GM19455 (cell line): ENCODE data around the gene ZNF556.
"Not testable (repeated sequence)": the region's sequence is repeated elsewhere in the genome, so short reads cannot be mapped to it uniquely, and the experiment has no call there.

Experiments
- ATAC-seq: cut with Tn5 transposase; IDR thresholded peaks from one replicate; pipeline ENCODE4 v1.9.1; 2021; ENCODE audit not compliant: unreplicated experiment

Gene ZNF556

GRCh38 chr19:2853015-2853606 is 14.0 kb upstream of the ZNF556 start:
- ATAC-seq, result no peak

GRCh38 chr19:2854849-2855248 is 12.3 kb upstream of the ZNF556 start:
- ATAC-seq, result no peak

GRCh38 chr19:2856457-2857050 is 10.6 kb upstream of the ZNF556 start:
- ATAC-seq, result no peak

GRCh38 chr19:2858864-2859263 is 8.3 kb upstream of the ZNF556 start:
- ATAC-seq, result no peak

GRCh38 chr19:2863816-2864215 is 3.3 kb upstream of the ZNF556 start:
- no peak for ATAC-seq

GRCh38 chr19:2865334-2866100 is 1.6 kb upstream of the ZNF556 start:
- no peak for ATAC-seq

GRCh38 chr19:2866495-2867024 is 575 bp upstream of the ZNF556 start:
- ATAC-seq, result no peak

GRCh38 chr19:2869618-2870017 is 2.5 kb downstream of the ZNF556 start:
- ATAC-seq, result no peak

- ATAC-seq, result not testable (repeated sequence)
Measured at GRCh38 chr19:2872175-2872574, 5.0 kb downstream of the ZNF556 start.

GRCh38 chr19:2877398-2878331 is 10.5 kb downstream of the ZNF556 start:
- no peak for ATAC-seq

GRCh38 chr19:2883686-2884439 is 16.7 kb downstream of the ZNF556 start:
- no peak for ATAC-seq

GRCh38 chr19:2885736-2886135 is 18.6 kb downstream of the ZNF556 start:
- ATAC-seq, result no peak

GRCh38 chr19:2887391-2887914 is 20.3 kb downstream of the ZNF556 start:
- ATAC-seq, result no peak

GRCh38 chr19:2888731-2889224 is 21.6 kb downstream of the ZNF556 start:
- ATAC-seq, result no peak

- ATAC-seq, result not testable (repeated sequence)
Measured at GRCh38 chr19:2890531-2890930, 23.4 kb downstream of the ZNF556 start.

GRCh38 chr19:2896694-2897093 is 29.6 kb downstream of the ZNF556 start:
- ATAC-seq, result no peak

GRCh38 chr19:2900296-2901252 is 33.4 kb downstream of the ZNF556 start, which contains the start of gene ZNF57:
TSS of gene ZNF57 (plus strand) at chr19:2900928. CDS start at chr19:2901046, 118 bp downstream.
- peak; percentile 88 for ATAC-seq

- ATAC-seq, result no peak
Measured at GRCh38 chr19:2902590-2903218, 35.6 kb downstream of the ZNF556 start.
